ENCODE data around the gene CNOT10. TPM values are rescaled to one million over a fixed set of nuclear protein-coding genes. Genes with fewer than 3 reads are reported as not detected.
"Not testable (repeated sequence)": the region's sequence is repeated elsewhere in the genome, so short reads cannot be mapped to it uniquely, and the experiment has no call there.

CNOT10 gene, protein sequence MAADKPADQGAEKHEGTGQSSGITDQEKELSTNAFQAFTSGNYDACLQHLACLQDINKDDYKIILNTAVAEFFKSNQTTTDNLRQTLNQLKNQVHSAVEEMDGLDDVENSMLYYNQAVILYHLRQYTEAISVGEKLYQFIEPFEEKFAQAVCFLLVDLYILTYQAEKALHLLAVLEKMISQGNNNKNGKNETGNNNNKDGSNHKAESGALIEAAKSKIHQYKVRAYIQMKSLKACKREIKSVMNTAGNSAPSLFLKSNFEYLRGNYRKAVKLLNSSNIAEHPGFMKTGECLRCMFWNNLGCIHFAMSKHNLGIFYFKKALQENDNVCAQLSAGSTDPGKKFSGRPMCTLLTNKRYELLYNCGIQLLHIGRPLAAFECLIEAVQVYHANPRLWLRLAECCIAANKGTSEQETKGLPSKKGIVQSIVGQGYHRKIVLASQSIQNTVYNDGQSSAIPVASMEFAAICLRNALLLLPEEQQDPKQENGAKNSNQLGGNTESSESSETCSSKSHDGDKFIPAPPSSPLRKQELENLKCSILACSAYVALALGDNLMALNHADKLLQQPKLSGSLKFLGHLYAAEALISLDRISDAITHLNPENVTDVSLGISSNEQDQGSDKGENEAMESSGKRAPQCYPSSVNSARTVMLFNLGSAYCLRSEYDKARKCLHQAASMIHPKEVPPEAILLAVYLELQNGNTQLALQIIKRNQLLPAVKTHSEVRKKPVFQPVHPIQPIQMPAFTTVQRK
- total RNA-seq, result 10 to 100 TPM; 41.2 to 41.7 TPM
- 47.0 to 56.3 reads per million in 2 donors for total RNA-seq

DNA sequence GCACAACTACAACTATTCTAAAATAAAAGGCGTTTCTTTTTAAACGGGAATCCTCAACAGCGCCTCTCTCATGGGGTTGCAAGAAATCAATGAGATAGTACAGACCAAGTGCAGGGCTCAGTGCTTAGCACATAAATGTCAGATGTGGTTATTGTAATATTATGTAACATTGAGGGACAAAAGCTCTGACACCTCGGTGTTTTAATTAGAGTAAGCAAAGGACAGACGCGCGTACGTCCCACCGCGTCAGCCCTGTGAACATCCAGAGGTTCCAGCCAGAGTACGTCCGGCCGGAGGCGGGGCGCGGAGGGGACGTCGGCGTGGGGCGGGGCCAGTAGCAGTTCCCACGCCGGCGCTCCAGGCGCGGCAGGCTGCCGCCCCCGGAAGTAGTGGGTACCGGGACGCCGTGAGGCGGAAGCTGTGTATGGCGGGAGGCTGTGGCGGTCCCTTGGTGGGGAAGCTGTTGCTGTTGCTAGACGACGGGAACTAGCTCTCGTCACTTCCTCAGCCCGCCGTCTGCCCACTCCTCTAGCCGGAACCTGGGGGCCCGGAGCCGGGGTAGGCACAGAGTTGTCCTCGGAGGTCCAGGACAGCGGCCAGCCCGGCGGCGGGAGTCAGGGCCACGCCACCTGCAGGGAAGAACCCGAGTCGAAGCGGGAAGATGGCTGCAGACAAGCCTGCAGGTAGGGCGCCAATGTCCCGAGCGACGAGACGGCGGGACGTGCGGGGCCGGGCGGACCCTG is at the start of gene CNOT10:
Gene CNOT10, plus strand, starts transcription at position 389 of the 743 bp plus-strand sequence. Its CDS starts 273 bp downstream, at position 662.
- H3K9me3 ChIP-seq (ENCODE audit: control insufficient read depth, low read length, poor library complexity, severe bottlenecking), result no peaks in the 10 kb centered on the region
- H3K27ac Mint-ChIP-seq, result peak within 1 kb of the TSS; percentile 89
- peak; percentile 93 to 95 (median 95) for DNase-seq
- peak within 1 kb of the TSS; percentile 92 for H3K4me3 Mint-ChIP-seq
- H3K36me3 Mint-ChIP-seq (ENCODE audit: low read depth), result peaks cover 6% of the 10 kb centered on the region
- H3K4me1 Mint-ChIP-seq, result peaks cover 28% of the 10 kb centered on the region
- no peaks in the 10 kb centered on the region for H3K27me3 Mint-ChIP-seq
- ATAC-seq, result peak; percentile 94

DNA sequence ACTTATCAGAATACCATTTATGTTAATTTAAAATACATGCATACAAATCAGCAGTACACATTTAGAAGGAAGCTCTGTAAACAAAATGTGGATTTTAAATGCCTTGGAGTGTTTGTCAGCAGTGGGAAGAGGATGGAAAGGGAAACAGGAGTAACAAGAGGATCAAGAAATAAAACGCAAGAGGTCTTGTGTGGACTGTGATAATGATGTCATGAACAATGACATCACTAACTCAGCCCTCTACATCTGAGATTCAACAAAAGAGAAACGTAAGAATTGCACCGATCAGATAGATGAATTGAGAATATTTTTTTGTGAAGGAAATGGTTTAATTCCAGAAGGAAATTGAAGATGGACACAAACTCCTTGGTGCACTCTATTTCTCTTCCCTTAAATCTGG is 44.0 kb upstream of the CNOT10 start:
- DNase-seq, result no peak
- Mint-ChIP-seq H3K4me3 (no peak overlapping the region), H3K27ac (no peak overlapping the region), H3K4me1 (no peaks in the 10 kb centered on the region), H3K36me3 (ENCODE audit: low read depth) (no peaks in the 10 kb centered on the region), H3K27me3 (peaks cover 19% of the 10 kb centered on the region)
- no peak for ATAC-seq
- H3K9me3 ChIP-seq (ENCODE audit: control insufficient read depth, low read length, poor library complexity, severe bottlenecking), result no peaks in the 10 kb centered on the region

DNA sequence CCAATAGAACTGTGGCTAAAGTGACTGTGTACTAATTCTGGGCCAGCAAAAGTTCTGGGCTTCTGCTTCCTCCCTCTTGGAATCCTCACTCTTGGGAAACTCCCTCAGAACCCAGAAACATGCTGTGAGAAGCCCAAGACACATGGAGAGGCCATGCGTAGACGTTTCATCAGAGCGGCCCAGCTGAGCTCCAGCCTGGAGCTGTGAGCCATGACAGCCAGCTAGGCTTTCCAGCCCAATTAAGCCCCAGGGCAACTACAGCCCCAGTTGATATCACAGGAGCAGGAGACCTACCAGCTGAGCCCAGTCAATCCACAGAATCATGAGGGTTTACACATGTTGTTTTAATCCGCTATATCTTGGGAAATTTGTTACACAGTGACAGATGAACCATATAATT is 43.6 kb upstream of the CNOT10 start:
- Mint-ChIP-seq H3K27ac (no peak overlapping the region), H3K27me3 (peaks cover 19% of the 10 kb centered on the region), H3K4me3 (no peak overlapping the region), H3K36me3 (ENCODE audit: low read depth) (no peaks in the 10 kb centered on the region), H3K4me1 (no peaks in the 10 kb centered on the region)
- no peaks in the 10 kb centered on the region for H3K9me3 ChIP-seq (ENCODE audit: control insufficient read depth, low read length, poor library complexity, severe bottlenecking)
- no peak for ATAC-seq
- DNase-seq, result no peak

DNA sequence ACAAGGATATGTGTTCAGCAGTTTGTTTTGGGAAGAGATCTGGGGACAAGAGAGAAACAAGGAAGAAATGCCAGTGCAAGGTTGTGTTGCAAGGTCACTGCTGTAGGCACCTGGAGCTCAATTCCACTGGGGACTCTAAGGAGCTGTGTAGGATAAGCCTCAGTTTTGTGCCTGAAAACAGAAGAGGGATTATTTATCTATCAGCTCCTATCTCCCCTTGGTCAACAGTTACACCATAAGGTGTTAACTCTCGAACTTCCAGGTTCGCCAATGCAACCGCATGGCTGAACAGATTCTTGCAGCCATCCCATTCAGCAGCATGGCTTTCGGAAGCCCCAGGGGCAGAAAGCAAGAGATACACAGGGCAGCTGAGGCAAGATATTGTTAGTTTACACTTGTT is 41.6 kb upstream of the CNOT10 start:
- ATAC-seq (no peak), DNase-seq (no peak)
- Mint-ChIP-seq H3K4me1 (no peaks in the 10 kb centered on the region), H3K4me3 (no peak overlapping the region), H3K36me3 (ENCODE audit: low read depth) (no peaks in the 10 kb centered on the region), H3K27me3 (peaks cover 15% of the 10 kb centered on the region), H3K27ac (no peak overlapping the region)
- H3K9me3 ChIP-seq (ENCODE audit: control insufficient read depth, low read length, poor library complexity, severe bottlenecking), result no peaks in the 10 kb centered on the region

DNA sequence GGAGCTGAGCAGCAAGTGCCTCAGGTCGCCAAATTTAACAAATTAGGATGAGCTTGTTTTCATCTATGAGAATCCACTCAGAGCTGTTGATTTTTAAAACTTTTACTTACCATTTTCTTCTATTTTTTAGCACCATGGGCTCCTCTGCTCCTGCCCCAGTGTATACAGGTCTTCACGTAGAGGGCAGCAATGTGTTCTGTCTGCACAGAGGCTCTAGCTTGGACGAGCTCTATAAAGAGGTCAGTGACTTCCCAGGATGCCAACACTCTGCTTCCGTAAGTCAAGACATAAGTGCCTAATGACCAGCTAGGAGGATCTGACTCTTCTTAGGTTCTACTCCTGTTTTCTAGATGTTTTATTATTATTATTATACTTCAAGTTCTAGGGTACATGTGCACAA is 41.2 kb upstream of the CNOT10 start:
- DNase-seq (no peak), ATAC-seq (no peak)
- Mint-ChIP-seq H3K4me3 (no peak overlapping the region), H3K4me1 (no peaks in the 10 kb centered on the region), H3K36me3 (ENCODE audit: low read depth) (no peaks in the 10 kb centered on the region), H3K27ac (no peak overlapping the region), H3K27me3 (peaks cover 15% of the 10 kb centered on the region)
- H3K9me3 ChIP-seq (ENCODE audit: control insufficient read depth, low read length, poor library complexity, severe bottlenecking), result no peaks in the 10 kb centered on the region

DNA sequence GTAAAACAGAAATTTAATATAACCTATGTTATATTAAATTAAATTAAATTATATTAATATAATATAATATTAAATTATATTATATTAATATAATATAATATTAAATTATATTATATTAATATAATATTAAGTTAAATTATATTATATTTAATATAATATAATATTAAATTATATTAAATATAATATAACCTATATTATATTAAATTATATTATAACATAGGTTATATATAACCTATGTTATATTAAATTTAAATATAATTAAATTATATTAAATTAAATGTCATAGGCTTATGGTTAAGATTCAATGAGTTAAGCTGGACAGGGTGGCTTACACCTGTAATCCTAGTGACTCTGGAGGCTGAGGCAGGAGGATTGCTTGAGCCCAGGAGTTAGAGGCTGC is 40.6 kb upstream of the CNOT10 start:
- Mint-ChIP-seq H3K36me3 (ENCODE audit: low read depth) (no peaks in the 10 kb centered on the region), H3K4me3 (no peak overlapping the region), H3K4me1 (no peaks in the 10 kb centered on the region), H3K27me3 (peaks cover 15% of the 10 kb centered on the region), H3K27ac (no peak overlapping the region)
- H3K9me3 ChIP-seq (ENCODE audit: control insufficient read depth, low read length, poor library complexity, severe bottlenecking), result no peaks in the 10 kb centered on the region
- ATAC-seq (no peak), DNase-seq (no peak)

DNA sequence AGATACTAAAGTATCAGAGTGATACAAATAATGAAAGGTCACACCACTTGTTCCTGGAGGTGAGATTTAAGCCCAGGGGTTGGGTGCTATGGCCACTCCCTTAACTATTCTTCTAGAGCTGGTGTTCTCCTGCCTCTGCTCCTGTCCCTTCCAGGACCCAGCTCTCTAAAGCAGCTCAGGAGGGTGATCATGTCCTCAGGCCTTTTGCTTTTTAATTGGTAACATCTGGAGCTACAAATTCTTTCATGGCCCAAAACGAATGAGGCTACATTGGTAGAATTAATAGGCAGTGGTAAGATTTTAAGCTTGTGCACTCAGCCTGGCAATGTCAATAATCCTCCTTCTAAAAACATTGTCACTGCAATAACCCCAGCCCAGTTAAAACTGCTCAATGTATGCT is 38.2 kb upstream of the CNOT10 start:
- ATAC-seq, result no peak
- no peaks in the 10 kb centered on the region for H3K4me1 Mint-ChIP-seq
- H3K27ac Mint-ChIP-seq, result no peak overlapping the region
- H3K27me3 Mint-ChIP-seq, result no peaks in the 10 kb centered on the region
- DNase-seq, result no peak
- no peaks in the 10 kb centered on the region for H3K9me3 ChIP-seq (ENCODE audit: control insufficient read depth, low read length, poor library complexity, severe bottlenecking)
- H3K36me3 Mint-ChIP-seq (ENCODE audit: low read depth), result no peaks in the 10 kb centered on the region
- no peak overlapping the region for H3K4me3 Mint-ChIP-seq

DNA sequence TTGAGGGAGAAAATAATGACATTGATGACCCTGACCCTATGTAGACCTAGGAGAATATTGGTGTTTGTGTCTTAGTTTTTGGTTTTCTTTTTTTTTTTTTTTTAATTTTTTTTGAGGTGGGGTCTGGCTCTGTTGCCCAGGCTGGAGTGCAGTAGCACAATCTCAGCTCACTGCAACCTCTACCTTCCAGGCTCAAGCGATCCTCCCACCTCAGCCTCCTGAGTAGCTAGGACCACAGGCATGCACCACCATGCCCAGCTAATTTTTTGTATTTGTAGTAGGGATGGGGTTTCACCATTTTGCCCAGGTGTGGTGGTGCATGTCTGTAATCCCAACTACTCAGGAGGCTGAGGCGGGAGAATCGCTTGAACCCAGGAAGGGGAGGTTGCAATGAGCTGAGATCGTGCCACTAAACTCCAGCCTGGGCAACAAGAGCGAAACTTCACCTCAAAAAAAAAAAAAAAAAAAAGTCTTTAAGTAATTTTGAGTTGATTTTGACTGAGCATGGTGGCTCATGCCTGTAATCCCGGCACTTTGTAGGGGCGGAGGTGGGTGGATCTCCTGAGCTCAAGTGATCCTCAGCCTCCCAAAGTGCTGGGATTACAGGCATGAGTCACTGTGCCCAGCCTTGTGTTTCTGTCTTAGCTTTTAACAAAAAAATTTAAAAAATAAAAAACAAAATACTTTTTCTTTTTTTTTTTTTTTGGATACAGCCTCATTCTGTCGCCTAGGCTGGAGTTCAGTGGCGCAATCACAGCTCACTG is 32.5 kb upstream of the CNOT10 start:
- H3K9me3 ChIP-seq (ENCODE audit: control insufficient read depth, low read length, poor library complexity, severe bottlenecking); H3K4me3 Mint-ChIP-seq; H3K4me1 Mint-ChIP-seq; DNase-seq; ATAC-seq; H3K27ac Mint-ChIP-seq; H3K36me3 Mint-ChIP-seq (ENCODE audit: low read depth): not testable (repeated sequence)
- H3K27me3 Mint-ChIP-seq, result peaks cover 16% of the 10 kb centered on the region

DNA sequence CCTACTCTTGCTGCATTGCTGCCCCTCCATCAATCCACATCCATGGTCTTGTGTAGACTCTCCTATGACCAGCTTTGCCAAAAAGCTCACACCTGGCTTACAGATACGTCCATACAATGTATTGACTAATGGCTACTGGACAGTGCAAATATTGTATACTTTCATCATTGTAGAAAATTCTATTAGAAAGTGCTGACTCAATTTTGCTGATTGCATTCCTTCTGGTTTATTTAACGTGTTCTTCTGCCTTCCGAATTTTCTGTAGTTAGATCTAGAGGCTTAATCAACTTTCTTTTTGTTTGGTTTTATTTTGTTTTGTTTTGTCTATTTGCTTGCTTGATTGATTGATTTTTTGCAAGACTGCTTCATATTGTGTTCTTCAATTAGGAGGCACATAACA is 29.8 kb upstream of the CNOT10 start:
- Mint-ChIP-seq H3K36me3 (ENCODE audit: low read depth) (peaks cover 2% of the 10 kb centered on the region), H3K27ac (no peak overlapping the region), H3K4me3 (no peak overlapping the region), H3K27me3 (peaks cover 30% of the 10 kb centered on the region), H3K4me1 (peaks cover 2% of the 10 kb centered on the region)
- ATAC-seq, result no peak
- no peaks in the 10 kb centered on the region for H3K9me3 ChIP-seq (ENCODE audit: control insufficient read depth, low read length, poor library complexity, severe bottlenecking)
- DNase-seq, result no peak

DNA sequence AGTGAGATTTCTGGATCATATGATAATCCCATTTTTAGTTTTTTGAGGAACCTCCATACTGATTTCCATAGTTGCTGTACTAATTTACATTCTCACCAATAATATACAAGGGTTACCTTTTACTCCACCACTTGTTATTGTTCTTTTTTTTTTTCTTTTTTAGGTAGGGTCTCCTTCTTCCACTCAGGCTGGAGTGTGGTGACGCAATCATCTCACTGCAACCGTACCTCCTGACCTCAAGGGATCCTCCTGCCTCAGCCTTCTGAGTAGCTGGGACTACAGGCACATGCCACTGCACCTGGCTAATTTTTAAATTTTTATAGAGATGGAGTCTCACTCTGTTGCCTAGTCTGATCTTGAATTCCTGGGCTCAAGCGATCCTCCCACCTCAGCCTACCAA is 24.4 kb upstream of the CNOT10 start:
- peaks cover 2% of the 10 kb centered on the region for H3K36me3 Mint-ChIP-seq (ENCODE audit: low read depth)

DNA sequence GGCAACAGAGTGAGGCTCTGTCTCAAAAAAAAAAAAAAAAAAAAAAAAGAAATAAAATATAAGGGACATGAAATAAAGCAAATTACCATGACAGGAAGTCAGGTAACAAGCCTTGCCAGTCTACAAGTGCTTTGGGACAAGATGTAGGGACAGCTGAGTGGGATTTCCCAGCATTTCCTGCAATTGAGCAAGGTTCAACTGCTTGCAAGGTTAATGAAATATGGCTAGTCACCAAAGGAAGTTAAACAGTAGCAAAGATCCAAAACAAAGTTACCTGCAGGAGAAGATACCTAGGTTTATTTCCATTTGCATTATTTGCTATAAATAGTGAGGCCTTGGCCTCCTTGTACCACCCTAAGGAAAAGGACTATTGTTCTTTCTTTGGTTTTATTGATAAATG is 22.3 kb upstream of the CNOT10 start:
- Mint-ChIP-seq H3K4me1 (no peaks in the 10 kb centered on the region), H3K4me3 (no peak overlapping the region), H3K27me3 (peaks cover 19% of the 10 kb centered on the region), H3K36me3 (ENCODE audit: low read depth) (peaks cover 2% of the 10 kb centered on the region), H3K27ac (no peak overlapping the region)
- ATAC-seq (no peak), DNase-seq (no peak)
- no peaks in the 10 kb centered on the region for H3K9me3 ChIP-seq (ENCODE audit: control insufficient read depth, low read length, poor library complexity, severe bottlenecking)

More for the DNA sequence above, 24.4 kb upstream of the CNOT10 start:
- no peaks in the 10 kb centered on the region for H3K9me3 ChIP-seq (ENCODE audit: control insufficient read depth, low read length, poor library complexity, severe bottlenecking)
- DNase-seq, result no peak
- Mint-ChIP-seq H3K4me3 (no peak overlapping the region), H3K4me1 (peaks cover 2% of the 10 kb centered on the region), H3K27me3 (peaks cover 37% of the 10 kb centered on the region), H3K27ac (no peak overlapping the region)
- no peak for ATAC-seq

DNA sequence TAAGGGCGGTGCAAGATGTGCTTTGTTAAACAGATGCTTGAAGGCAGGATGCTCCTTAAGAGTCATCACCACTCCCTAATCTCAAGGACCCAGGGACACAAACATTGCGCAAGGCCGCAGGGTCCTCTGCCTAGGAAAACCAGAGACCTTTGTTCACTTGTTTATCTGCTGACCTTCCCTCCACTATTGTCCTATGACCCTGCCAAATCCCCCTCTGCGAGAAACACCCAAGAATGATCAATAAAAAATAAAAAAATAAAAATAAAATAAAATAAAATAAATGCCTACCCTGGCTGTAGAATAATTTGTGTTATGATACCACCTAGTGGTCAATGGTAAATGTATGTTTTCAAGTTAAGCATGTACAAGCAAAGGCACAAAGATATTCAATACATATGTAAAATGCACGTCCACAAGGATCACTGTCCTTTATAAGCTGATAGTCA is 20.3 kb upstream of the CNOT10 start:
- not testable (repeated sequence) for H3K27ac Mint-ChIP-seq; DNase-seq; H3K27me3 Mint-ChIP-seq; H3K4me3 Mint-ChIP-seq; H3K4me1 Mint-ChIP-seq; H3K9me3 ChIP-seq (ENCODE audit: control insufficient read depth, low read length, poor library complexity, severe bottlenecking); H3K36me3 Mint-ChIP-seq (ENCODE audit: low read depth)
- peak; percentile 63 for ATAC-seq
